Left forelimb (tissue), 1 donor: ENCODE measurements around the gene CROCC2.

Source experiments
- DNase-seq: peaks from one replicate; pipeline ENCODE4 v3.0.0-alpha.2; 2018; ENCODE audit warnings: low spot score

CROCC2 gene

DNA sequence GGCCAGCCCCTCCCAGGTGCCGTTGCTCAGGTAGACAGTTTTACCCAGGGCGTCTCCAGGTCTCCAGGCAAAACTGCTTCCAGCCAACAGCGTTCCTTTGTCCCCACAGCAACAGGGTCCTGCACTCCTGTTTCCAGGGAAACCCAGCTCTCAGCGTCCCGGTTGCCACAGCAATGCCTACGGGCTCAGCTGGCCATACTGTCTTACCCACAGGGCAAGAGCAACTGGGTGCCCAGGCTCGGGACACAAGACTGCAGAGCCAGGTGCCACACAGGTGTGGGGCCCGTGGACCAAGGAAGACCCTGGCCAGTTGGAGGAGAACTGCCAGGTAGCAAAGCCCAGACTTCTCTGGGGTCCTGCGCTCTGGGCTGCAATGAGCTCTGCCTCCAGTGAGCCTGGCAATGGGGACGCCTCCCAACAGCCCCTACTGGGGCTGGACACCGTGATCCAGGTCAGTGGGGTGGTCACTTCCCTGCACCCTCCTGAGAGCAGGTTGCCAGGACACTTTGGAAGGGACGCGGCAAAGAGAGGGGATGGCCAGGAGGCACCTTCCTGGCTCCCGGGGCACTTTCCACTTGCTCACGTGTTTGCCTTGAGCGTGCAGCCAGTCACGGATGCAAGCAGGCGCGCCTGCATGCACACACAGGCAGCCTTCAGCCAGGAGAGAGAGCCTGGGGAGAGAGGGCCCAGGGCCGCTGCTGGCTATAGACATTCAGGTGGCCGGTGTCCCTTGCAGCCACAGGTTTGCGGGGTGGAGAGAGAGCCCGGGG is at the start of gene CROCC2:
CROCC2 (plus strand) TSS at position 196 of the 770 bp plus-strand sequence; CDS start at position 374, 178 bp downstream.
- DNase-seq: no peak

DNA sequence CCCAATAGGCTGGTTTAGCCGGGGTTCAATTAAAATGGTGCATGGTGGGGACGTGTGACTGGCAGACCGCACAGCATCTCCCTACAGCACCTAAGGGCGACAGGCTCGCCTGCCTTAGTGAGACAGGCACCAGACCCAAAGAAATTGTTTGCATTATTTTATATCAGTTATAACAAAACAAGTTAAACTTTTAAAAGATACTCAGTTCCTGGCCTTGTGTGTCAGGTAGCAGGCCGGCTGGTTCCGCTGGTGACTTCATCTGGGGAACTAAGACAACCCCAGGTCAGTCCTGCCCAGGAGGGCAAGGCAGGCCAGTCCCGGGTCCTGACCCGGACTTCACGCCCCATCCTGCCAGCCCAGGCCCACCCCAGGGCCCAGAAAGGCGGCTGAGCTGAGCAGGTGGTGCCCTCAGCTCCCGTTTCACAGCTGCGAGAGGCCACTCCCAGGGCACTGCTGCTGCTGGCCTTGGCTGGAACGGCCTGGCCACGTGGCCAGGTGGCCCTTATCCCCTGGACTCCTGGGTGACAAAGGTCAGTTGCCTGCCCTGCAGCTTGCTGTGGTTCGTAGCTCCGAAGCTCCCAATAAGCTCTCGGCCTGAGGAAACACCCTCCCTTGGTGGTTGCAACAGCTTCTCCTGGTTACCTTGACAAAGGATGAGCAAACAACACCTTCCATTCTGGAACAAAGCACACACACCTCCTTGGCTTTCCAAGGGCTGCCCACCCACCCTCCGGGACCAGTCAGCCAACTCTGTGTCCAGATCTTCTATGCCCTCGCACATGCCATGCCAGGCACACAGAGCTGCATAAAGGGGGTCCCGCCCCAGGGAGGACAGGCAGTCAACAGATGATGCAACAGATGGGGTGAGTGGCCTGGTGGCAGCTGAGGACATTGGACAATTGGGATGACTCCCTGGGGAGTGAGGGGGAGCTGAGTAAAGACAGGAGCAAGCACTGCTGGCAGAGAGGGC is 48.8 kb upstream of the CROCC2 start:
- DNase-seq: no peak

GRCh38 chr2:240858321-240858720 is 47.8 kb upstream of the CROCC2 start:
- no peak for DNase-seq

- no peak for DNase-seq
Measured at GRCh38 chr2:240858871-240859270, 47.3 kb upstream of the CROCC2 start.

DNA sequence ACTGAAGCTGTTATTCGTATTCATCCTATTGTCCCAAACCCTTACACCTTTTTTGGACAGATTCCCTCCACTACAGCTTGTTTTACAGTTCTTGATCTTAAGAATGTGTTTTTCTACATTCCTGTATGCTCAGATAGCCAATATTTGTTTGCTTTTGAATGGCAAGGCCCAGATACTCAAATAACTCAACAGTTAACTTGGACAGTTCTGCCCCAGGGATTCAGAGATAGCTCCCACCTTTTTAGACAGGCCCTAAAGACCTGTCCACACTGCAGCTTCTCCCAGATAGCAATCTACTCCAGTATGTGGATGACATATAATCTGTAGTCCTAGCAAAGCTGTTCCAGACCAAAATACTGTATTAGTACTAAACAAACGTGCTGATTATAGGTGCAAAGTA is 44.6 kb upstream of the CROCC2 start:
- no peak for DNase-seq

DNA sequence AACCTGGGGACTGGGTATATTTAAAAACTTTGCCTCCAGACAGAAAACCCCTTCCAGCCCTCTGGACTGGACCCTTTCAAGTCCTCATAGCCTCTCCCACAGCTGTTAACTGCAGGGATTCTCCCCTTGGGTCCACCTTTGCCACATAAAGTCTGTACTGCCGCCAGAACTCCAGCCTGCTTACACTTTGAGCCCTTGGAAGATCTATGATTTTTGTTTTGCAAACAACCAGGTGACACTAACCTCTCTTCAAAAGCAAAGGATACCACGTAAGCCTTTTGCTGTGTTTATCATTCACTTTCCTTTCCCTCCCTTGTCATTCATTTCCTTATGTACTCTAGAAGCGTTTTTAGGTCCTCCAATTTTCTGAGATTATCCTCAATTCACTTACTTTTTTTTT is 41.7 kb upstream of the CROCC2 start:
- DNase-seq: no peak

- DNase-seq: no peak
Measured at GRCh38 chr2:240865391-240865790, 40.7 kb upstream of the CROCC2 start.

GRCh38 chr2:240868286-240869108 is 37.6 kb upstream of the CROCC2 start, which contains the start of gene AGXT:
AGXT (plus strand) TSS chr2:240868824; CDS start chr2:240868866, 42 bp downstream.
- DNase-seq: no peak

DNA sequence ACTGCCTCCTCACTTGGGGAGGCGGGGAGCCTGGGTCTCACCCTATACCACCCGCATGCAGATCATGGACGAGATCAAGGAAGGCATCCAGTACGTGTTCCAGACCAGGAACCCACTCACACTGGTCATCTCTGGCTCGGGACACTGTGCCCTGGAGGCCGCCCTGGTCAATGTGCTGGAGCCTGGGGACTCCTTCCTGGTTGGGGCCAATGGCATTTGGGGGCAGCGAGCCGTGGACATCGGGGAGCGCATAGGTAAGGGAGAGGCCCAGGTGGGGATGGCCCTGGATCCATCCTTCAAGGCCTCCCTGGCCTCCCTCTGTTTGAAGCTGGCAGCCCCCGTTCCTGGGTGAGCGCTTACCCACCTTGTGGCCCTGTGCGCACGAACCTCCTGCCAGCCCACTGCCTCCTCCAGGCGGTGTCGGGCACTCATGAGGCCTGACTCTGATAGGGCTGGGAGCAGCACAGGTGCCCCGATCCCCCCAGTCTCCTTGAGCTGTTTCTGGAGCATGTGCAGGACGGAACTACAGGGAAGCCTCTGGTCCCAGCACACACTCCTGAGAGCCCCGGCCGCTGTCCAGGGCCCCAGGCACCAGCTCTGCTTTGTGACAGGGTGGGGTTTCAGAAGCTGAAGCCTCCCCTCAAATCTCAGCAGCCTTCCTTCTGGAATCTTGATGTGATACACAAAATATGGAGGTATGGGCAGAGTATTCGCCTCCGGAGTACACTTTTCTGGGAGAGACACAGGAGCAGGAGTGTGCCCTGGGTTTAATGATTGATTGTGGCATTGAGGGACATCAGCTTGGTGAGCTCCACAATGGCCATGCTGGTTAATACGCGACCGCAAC is 36.8 kb upstream of the CROCC2 start:
- DNase-seq: no peak

DNA sequence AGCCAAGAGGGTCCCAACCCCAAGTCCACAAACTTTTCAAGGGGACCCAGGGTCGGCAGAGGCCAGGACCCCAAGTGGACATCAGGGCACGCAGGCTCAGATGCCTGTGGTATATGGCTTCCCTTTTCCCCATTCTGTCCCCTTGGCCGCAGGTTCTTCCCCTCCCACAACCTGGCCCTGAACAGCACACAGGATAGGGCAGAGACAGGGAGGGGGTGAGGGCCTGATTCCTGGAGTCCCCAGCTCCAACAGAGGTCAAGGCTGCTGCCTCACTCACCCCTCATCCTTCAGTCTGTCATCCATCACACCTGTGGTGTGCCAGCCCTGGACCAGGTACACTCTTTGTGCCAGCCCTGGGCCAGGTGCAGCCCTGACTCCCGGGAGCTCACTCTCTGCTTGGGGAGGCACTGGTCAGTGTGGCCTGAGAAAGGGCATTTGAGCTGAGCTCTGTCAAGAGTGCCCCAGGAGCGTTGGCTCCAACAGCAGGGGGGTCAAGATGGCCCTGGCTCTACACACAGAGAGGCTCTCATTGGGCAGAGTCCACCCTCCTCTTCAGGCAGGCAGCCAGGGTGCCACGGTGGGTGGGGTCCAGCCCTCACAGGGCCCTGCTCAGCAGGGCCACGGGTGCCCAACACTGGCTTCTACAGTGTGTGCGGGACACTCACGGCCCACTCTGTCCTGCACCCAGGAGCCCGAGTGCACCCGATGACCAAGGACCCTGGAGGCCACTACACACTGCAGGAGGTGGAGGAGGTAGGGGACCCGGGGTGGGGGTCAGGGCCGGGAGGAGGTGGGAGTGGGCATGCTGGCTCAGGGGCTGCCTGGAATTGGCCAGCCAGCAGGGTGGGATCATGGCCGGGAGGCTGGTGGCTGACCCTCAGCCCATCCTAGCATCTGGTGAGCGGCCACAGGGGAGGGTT is 35.9 kb upstream of the CROCC2 start:
- DNase-seq: no peak

- no peak for DNase-seq
Measured at GRCh38 chr2:240871071-240871958, 34.8 kb upstream of the CROCC2 start.

DNA sequence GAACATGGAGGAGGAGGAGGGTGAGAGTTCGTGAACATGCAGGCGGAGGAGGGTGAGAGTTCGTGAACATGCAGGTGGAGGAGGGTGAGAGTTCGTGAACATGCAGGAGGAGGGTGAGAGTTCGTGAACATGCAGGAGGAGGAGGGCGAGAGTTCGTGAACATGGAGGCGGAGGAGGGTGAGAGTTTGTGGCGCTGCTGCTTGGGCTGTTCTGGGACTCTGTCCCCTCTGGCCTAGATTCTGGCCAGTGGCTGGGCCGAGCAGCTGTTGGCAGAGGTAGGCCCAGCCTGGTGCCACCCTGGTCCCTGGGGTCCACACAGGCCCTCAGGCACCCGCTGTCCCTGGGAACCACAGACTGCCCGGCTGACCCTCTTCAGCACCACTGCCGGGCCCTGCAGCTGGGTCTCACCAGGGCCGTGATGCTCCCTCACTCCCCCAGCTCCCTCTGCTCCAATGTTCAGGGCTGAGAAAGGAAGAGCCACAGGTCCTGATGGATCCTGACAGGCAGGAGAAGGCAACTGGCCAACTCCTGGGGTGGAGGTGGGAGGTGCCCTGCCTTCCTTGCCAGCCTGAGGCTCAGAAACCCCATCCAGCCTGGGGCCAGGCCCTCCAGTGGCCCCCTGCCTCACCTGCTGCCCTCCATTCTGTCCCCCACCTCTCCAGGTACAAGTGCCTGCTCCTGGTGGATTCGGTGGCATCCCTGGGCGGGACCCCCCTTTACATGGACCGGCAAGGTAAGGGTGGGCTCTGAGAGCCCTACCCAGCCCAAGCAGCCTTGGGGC is 33.6 kb upstream of the CROCC2 start:
- no peak for DNase-seq

DNA sequence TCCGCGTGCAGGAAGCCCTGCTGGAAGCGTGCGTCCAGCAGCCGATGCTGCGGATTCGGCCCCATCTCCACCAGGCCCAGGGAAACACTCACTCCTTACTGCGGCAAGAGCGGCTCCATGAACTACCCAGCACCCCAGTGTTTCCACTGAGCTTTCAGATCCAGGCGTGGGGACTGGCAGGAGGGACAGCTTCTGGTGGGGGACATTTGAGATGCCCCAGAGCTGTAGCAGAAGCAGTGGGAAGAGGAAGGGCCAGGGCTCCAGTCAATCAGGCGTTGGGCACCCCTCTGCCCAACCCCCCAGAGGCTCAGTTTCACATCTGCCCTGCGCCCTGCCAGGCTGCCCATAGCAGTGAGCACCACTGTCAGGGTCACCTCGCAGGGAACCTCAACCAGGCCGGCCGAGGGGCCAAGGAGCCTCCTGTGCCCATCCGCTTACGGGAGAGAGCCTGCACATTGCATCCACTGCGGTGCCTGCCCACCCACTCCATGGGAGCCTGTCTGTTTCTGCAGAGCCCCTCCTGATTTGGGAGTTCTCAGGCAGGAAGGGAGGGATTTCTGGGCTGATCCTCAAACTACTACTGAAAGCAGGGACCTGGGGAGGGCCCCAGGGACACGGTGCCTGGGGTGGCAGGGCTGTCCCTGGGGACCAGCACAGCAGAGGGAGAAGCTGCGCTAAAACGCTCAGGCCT is 32.9 kb upstream of the CROCC2 start:
- no peak for DNase-seq

DNA sequence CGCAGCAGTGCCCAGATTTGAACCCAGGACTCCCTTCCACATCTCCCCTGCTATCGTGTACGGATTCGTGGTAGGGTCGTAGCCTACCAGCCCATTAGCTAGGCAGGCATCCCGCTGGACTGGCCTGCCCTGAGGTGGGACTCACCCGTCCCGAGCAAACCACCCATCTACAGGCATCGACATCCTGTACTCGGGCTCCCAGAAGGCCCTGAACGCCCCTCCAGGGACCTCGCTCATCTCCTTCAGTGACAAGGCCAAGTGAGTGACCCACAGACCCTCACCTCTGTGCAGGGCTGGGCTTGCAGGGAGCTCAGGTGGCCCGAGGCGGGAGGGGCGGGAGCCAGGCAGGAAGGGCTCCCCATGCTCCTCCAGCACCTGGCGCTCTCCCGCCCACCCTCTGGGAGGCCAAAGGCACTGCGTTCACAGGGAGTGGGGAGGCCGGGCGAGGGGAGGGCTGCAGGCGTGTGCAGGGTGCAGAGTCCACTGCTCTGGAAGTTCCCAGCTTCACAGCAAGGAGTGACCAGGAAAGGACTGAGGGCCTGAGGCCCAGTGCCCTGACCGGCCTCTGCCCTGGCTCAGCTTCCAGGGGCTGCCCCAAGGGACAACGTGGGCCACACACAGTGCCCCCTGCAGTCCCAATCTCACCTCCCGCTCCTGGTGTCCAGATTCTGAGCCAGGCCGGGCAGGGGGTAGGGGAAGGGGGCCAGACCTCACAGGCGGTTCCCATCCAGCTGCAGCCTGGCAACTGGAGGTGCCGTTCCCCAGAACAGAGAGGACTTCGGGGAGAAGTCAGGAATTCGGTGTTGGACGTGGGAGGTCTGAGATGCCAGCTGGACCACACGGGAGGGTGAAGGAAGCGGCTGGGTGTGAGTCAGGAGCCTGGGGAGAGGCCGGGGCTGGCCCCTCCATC is 32.1 kb upstream of the CROCC2 start:
- no peak for DNase-seq

GRCh38 chr2:240874715-240875227 is 31.4 kb upstream of the CROCC2 start:
- no peak for DNase-seq
